HG03108 (cell line): ENCODE data around the gene PSMG4.
A peak's percentile ranks its signal among the peaks of the same experiment; 100 is the strongest.

ENCODE experiments used
- ATAC-seq: cut with Tn5 transposase; IDR thresholded peaks from one replicate; pipeline ENCODE4 v1.9.1; 2021; ENCODE audit warnings: moderate library complexity; ENCODE audit not compliant: unreplicated experiment

PSMG4 gene

GRCh38 chr6:3258720-3259490 is at the start of gene PSMG4:
Gene PSMG4 (plus strand): TSS chr6:3258947. CDS start chr6:3259023, 76 bp downstream.
- ATAC-seq = peak; percentile 61

GRCh38 chr6:3209114-3210023 is 49.4 kb upstream of the PSMG4 start:
- peak; percentile 42 for ATAC-seq

GRCh38 chr6:3210024-3210610 is 48.6 kb upstream of the PSMG4 start:
- peak; percentile 6 for ATAC-seq

GRCh38 chr6:3211681-3212080 is 47.1 kb upstream of the PSMG4 start:
- ATAC-seq = no peak

- ATAC-seq = no peak
These were observed 46.5 kb upstream of the PSMG4 start for GRCh38 chr6:3212261-3212660.

GRCh38 chr6:3213334-3213695 is 45.4 kb upstream of the PSMG4 start:
- ATAC-seq = no peak

GRCh38 chr6:3214898-3215297 is 43.8 kb upstream of the PSMG4 start:
- ATAC-seq = no peak

GRCh38 chr6:3217286-3217685 is 41.5 kb upstream of the PSMG4 start:
- ATAC-seq = no peak

GRCh38 chr6:3218266-3218665 is 40.5 kb upstream of the PSMG4 start:
- no peak for ATAC-seq

- ATAC-seq = no peak
These were observed 38.4 kb upstream of the PSMG4 start for GRCh38 chr6:3220366-3220765.

- no peak for ATAC-seq
These were observed 37.2 kb upstream of the PSMG4 start for GRCh38 chr6:3221578-3221977.

GRCh38 chr6:3222506-3223038 is 36.2 kb upstream of the PSMG4 start:
- no peak for ATAC-seq

- ATAC-seq = no peak
These were observed 32.7 kb upstream of the PSMG4 start for GRCh38 chr6:3226042-3226441.

- no peak for ATAC-seq
These were observed 32.0 kb upstream of the PSMG4 start for GRCh38 chr6:3226481-3227362.

- no peak for ATAC-seq
These were observed 31.2 kb upstream of the PSMG4 start, which contains the start of gene TUBB2B for GRCh38 chr6:3227363-3228045. Gene TUBB2B (minus strand): TSS chr6:3227653. CDS start chr6:3227543, 110 bp downstream.

GRCh38 chr6:3228046-3228671 is 30.6 kb upstream of the PSMG4 start:
- ATAC-seq = no peak

GRCh38 chr6:3228771-3229565 is 29.8 kb upstream of the PSMG4 start:
- ATAC-seq = no peak

- no peak for ATAC-seq
These were observed 29.1 kb upstream of the PSMG4 start for GRCh38 chr6:3229566-3230178.
